Right lobe of liver (tissue), 6 donors: ENCODE data around the gene KCND2. TPM values are rescaled to one million over a fixed set of nuclear protein-coding genes. Genes with fewer than 3 reads are reported as not detected.

Experiments
- ATAC-seq, 4 donors: fragments of 200-7000 bp; cut with Tn5 transposase; one replicate each; pipeline ENCODE4 v1.9.1; 2020; ENCODE audit warnings: mild to moderate bottlenecking in 4 of 4, moderate library complexity in 4 of 4
- DNase-seq, 3 donors: peaks; one replicate each; pipeline ENCODE4 v3.0.0-alpha.2; 2020
- H3K27ac ChIP-seq, 3 donors: fragments of 200-600 bp; one replicate each; pipeline ENCODE4 v1.8.0; 2022
- H3K27me3 ChIP-seq, 2 donors: fragments of 200-600 bp; one replicate each; pipeline ENCODE4 v1.8.0; 2022
- H3K36me3 ChIP-seq, 4 donors: fragments of 200-600 bp; sonication (generic) in 1 of 4; one replicate each; pipeline versions ENCODE4 v1.5.1 to v1.8.0; 2017 to 2022; ENCODE audit warnings: control low read depth in 1 of 4
- H3K4me1 ChIP-seq, 4 donors: fragments of 200-600 bp; sonication (generic) in 1 of 4; one replicate each; pipeline versions ENCODE4 v1.5.1 to v1.8.0; 2017 to 2022; ENCODE audit warnings: control low read depth in 1 of 4
- H3K4me3 ChIP-seq, 3 donors: fragments of 200-600 bp; one replicate each; pipeline ENCODE4 v1.8.0; 2022
- H3K9me3 ChIP-seq, 4 donors: fragments of 200-600 bp; sonication (generic) in 1 of 4; one replicate each; pipeline versions ENCODE4 v1.5.1 to v1.8.0; 2017 to 2022; ENCODE audit warnings: control low read depth in 1 of 4
- POLR2A ChIP-seq: fragments of 450-650 bp; IDR thresholded peaks from one replicate; pipeline ENCODE4 v1.6.1; 2017; ENCODE audit warnings: antibody characterized with exemption, mild to moderate bottlenecking
- WGBS: methylation state at CpG from one replicate; pipeline ENCODE4 v1.1.6; 2018; ENCODE audit warnings: low coverage, low lambda C conversion rate; ENCODE audit not compliant: insufficient coverage; ENCODE audit errors: missing lambda C conversion rate; 5-methylcytosine and 5-hydroxymethylcytosine counted together
- intact Hi-C, 2 donors: fragments of 100-400 bp; cut with DNase I; formaldehyde crosslinking; loops; one replicate each; pipeline versions ENCODE4 v1.11.2 to v1.14.1; 2022
- total RNA-seq, 6 experiments: library from RNA; depleted of rRNA in 2 of 6; stranded (reverse); fragments of >200 nt in 2 of 6; fragmentation: NEBNext Ultra II Directional in 3 of 6; extraction: Animal tissue kit (Norgen Biotek cat#: 25700) in 3 of 6; gene quantifications; one replicate each; pipeline versions ENCODE4 v1.1.0 to v1.2.4, GENCODE V29; 2016 to 2023
- TF ChIP-seq, protein P1 (sequence below), 4 donors: fragments of 200-600 bp in 3 of 4; fragments of 450-650 bp in 1 of 4; IDR thresholded peaks; one replicate each; pipeline versions ENCODE4 v1.5.1 to v1.8.0; 2016 to 2022; ENCODE audit warnings: antibody characterized with exemption in 4 of 4, mild to moderate bottlenecking in 2 of 4
- donor health status: DM: no; HTN: yes; CAD: no.
- donor health status: DM: no; HTN: no; CAD: no.
- donor health status: DM: no; HTN: no; CAD: no.
- donor health status: DM: no; HTN: yes; CAD: no.
- donor health status: DM: no; HTN: yes; CAD: no.

The KCND2 gene
- total RNA-seq, 6 experiments from 2014 or later, result 0.04 to 0.49 TPM; not detected in 4

DNA sequence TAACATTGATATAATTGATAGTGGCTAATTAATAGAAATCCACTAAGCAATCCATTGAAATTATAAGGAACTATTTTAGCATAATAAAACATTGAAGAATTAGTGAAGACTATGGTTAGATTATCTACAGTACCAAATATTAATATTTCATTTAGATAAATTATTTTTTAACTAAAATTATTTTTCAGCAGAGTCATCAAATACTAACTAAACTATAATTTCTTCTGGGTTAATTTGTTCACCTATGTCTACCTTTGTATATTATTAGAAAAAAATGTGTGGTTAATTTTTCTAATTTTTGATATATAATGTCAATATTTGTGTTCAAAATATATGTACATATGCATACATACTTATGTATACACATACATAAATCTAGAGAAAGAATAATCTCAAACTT lies 140.2 kb downstream of the KCND2 start:
- H3K36me3 ChIP-seq, result no peaks in the 10 kb centered on the region
- H3K27ac ChIP-seq, result no peak overlapping the region
- H3K4me1 ChIP-seq, result no peaks in the 10 kb centered on the region
- ATAC-seq (no peak), DNase-seq (no peak)
- TF ChIP-seq POLR2A, result no peak
- TF ChIP-seq, protein P1, sequence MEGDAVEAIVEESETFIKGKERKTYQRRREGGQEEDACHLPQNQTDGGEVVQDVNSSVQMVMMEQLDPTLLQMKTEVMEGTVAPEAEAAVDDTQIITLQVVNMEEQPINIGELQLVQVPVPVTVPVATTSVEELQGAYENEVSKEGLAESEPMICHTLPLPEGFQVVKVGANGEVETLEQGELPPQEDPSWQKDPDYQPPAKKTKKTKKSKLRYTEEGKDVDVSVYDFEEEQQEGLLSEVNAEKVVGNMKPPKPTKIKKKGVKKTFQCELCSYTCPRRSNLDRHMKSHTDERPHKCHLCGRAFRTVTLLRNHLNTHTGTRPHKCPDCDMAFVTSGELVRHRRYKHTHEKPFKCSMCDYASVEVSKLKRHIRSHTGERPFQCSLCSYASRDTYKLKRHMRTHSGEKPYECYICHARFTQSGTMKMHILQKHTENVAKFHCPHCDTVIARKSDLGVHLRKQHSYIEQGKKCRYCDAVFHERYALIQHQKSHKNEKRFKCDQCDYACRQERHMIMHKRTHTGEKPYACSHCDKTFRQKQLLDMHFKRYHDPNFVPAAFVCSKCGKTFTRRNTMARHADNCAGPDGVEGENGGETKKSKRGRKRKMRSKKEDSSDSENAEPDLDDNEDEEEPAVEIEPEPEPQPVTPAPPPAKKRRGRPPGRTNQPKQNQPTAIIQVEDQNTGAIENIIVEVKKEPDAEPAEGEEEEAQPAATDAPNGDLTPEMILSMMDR (IDR thresholded peaks at IDR 0.05), result no peak
- H3K27me3 ChIP-seq, result no peaks in the 10 kb centered on the region
- no peak overlapping the region for H3K4me3 ChIP-seq
- intact Hi-C loops, result no loop called here
- no peaks in the 10 kb centered on the region for H3K9me3 ChIP-seq

DNA sequence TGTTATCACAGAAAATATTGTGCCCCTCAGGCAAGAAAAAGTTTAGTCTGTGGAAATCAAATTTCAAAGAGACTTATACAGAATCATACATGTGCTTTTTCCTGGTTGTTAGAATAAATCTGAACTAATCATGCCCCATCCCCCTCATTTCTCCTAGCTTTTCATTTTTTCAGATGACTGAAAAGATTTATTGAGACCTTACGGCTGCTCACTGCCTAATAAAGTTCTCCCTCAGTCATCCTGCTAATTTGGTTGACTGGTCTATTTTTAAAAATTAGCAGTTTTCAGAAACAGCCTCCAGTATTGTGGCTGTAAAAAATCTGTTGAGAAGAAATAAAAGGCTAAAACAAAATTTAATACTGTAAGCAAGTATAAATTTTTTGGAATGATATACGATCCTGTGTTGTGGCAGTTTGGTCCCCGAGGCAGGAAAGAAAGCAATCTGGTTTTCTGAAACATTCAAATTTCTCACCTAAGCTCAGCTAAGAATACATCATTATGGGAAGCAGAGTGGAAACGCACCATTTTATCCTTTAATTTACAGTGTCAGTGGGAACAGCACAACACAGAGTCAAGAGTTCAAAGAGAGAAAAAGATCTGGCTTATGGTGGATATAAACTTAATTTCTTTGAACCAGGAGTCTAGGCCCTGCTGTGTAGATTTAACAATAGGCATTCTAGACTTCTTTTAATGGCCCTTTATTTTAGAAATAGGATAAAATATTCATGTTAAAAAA lies 144.4 kb downstream of the KCND2 start:
- Histone ChIP-seq H3K27me3 (no peaks in the 10 kb centered on the region), H3K27ac (no peak overlapping the region), H3K4me3 (no peak overlapping the region), H3K36me3 (no peaks in the 10 kb centered on the region), H3K9me3 (no peaks in the 10 kb centered on the region), H3K4me1 (no peaks in the 10 kb centered on the region)
- intact Hi-C loops, result no loop called here
- no peak for TF ChIP-seq POLR2A
- TF ChIP-seq, protein P1 (IDR thresholded peaks at IDR 0.05), result no peak
- WGBS, result 59% methylated on average over 4 of the region's 4 CpGs
- ATAC-seq (no peak), DNase-seq (no peak)

DNA sequence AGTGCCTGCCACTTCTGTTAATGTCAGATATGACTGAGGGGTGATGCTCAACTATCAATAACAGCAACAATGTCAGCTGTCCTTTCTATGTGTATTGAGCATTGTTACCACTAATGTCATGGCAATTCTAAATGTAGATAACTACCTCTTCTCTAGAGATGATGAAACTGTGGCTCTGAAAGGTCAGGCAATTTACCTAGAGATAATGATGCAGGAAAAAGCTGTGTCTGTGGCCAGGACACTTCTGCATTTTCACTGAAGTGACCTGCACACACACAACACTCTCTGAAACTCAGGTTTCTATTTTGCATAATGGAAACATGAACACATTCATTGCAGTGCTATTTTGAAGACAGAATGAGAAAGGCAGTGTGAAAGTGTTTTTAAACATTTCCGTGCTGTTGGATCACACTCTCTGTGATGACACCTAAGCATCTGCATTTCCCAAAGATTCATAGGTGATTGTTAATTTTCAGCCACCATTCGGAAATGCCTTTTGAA lies 148.2 kb downstream of the KCND2 start:
- Histone ChIP-seq H3K9me3 (no peaks in the 10 kb centered on the region), H3K36me3 (no peaks in the 10 kb centered on the region), H3K4me1 (no peaks in the 10 kb centered on the region), H3K27me3 (no peaks in the 10 kb centered on the region), H3K4me3 (no peak overlapping the region), H3K27ac (no peak overlapping the region)
- WGBS, result 54% methylated on average over 2 of the region's 2 CpGs
- DNase-seq (no peak), ATAC-seq (no peak)
- no peak for TF ChIP-seq POLR2A
- TF ChIP-seq, protein P1 (IDR thresholded peaks at IDR 0.05), result no peak
- intact Hi-C loops, result no loop called here

DNA sequence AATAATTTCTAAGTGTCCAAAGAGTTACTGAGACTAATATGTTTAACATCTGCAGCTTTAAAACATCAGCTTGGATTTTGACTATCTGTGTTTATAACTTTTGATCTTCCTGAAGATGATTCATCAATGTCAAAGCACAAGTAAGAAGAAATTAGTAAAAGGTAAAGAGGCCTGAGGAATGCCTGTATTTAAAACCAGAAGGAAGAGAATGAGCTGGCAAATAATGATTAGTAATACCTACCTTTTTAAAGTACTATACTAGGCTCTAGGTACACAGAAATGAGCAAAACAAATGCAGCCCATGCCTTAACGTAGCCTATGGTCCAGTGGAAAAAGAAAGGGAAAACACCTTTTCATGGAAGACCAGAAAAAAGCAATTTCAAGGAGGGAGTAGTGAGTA lies 158.0 kb downstream of the KCND2 start:
- WGBS, result 36% methylated on average over 1 of the region's 1 CpG
- no peak for DNase-seq
- Histone ChIP-seq H3K27me3 (no peaks in the 10 kb centered on the region), H3K4me1 (no peaks in the 10 kb centered on the region), H3K9me3 (no peaks in the 10 kb centered on the region), H3K36me3 (no peaks in the 10 kb centered on the region), H3K4me3 (no peak overlapping the region), H3K27ac (no peak overlapping the region)
- intact Hi-C loops, result no loop called here
- no peak for ATAC-seq
- TF ChIP-seq, protein P1 (IDR thresholded peaks at IDR 0.05), result no peak
- no peak for TF ChIP-seq POLR2A
